ENCODE data around the gene ABCD3.

Gene ABCD3

GRCh38 chr1:94479682-94480081 is 61.5 kb downstream of the ABCD3 start:
- H3K4me3 ChIP-seq (ENCODE audit: low read depth, low read length), result no peak overlapping the region

DNA sequence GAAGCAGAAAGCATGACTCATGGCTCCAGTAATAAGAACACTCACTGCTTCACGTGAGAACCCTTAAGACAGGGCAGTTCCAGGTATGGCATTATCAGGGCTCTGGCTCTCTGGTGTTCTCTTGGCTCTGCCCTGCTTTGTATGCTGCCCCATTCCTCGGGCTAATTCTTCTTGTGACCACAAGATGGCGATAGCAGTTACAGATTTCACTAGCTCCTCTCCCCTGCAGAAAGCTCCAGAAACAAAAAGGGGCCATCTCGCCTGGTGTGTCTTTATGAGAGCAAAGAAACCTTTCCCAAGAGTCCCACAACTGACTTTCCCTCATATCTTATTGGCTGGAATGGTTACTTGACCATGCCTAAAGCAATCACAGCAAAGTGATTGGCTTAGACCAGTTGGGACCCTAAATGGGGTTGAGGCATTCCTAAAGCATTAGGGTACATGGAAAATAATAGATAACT is 63.3 kb downstream of the ABCD3 start:
- TF ChIP-seq CTCF (IDR thresholded peaks at IDR 0.05; ENCODE audit: borderline replicate concordance, insufficient read depth, low read depth, low read length), result peak; percentile 71; the same call in 1 of the 2 replicates
- no peak overlapping the region for H3K4me3 ChIP-seq (ENCODE audit: low read depth, low read length)

More at GRCh38 chr1:94479682-94480081, 61.5 kb downstream of the ABCD3 start:
- no peak for TF ChIP-seq CTCF (IDR thresholded peaks at IDR 0.05; ENCODE audit: borderline replicate concordance, insufficient read depth, low read depth, low read length)

- no peak for TF ChIP-seq CTCF (IDR thresholded peaks at IDR 0.05; ENCODE audit: borderline replicate concordance, insufficient read depth, low read depth, low read length)
- H3K4me3 ChIP-seq (ENCODE audit: low read depth, low read length), result no peak overlapping the region
Observed at GRCh38 chr1:94486990-94487389, 68.8 kb downstream of the ABCD3 start.

GRCh38 chr1:94490556-94490955 is 72.4 kb downstream of the ABCD3 start:
- H3K4me3 ChIP-seq (ENCODE audit: low read depth, low read length), result no peak overlapping the region
- TF ChIP-seq CTCF (IDR thresholded peaks at IDR 0.05; ENCODE audit: borderline replicate concordance, insufficient read depth, low read depth, low read length), result no peak

GRCh38 chr1:94496076-94496755 is 78.0 kb downstream of the ABCD3 start:
- no peak for TF ChIP-seq CTCF (IDR thresholded peaks at IDR 0.05; ENCODE audit: borderline replicate concordance, insufficient read depth, low read depth, low read length)

GRCh38 chr1:94501426-94501825 is 83.2 kb downstream of the ABCD3 start:
- H3K4me3 ChIP-seq (ENCODE audit: low read depth, low read length), result no peak overlapping the region
- no peak for TF ChIP-seq CTCF (IDR thresholded peaks at IDR 0.05; ENCODE audit: borderline replicate concordance, insufficient read depth, low read depth, low read length)

More at GRCh38 chr1:94496076-94496755, 78.0 kb downstream of the ABCD3 start:
- H3K4me3 ChIP-seq (ENCODE audit: low read depth, low read length), result no peak overlapping the region

- H3K4me3 ChIP-seq (ENCODE audit: low read depth, low read length), result no peak overlapping the region
- no peak for TF ChIP-seq CTCF (IDR thresholded peaks at IDR 0.05; ENCODE audit: borderline replicate concordance, insufficient read depth, low read depth, low read length)
Observed at GRCh38 chr1:94501935-94502334, 83.7 kb downstream of the ABCD3 start.
